H9 (cell line): ENCODE results near the gene VEGFA. TPM values are rescaled to one million over a fixed set of nuclear protein-coding genes. Genes with fewer than 3 reads are reported as not detected.

Experiments
- DNase-seq: peaks from one replicate; pipeline ENCODE4 v3.0.0-alpha.2; 2017
- H2AFZ ChIP-seq: one replicate; pipeline ENCODE4 v1.6.1; 2013; ENCODE audit warnings: mild to moderate bottlenecking, low read length, control low read depth, moderate library complexity
- H2AK5ac ChIP-seq: 2 replicates; pipeline ENCODE4 v1.6.1; 2013; ENCODE audit warnings: low read length, control low read depth, mixed read lengths; ENCODE audit not compliant: insufficient read length
- H2BK120ac ChIP-seq: one replicate; pipeline ENCODE4 v1.6.1; 2013; ENCODE audit warnings: low read depth, mild to moderate bottlenecking, low read length, control low read depth, inconsistent platforms; ENCODE audit not compliant: poor library complexity, severe bottlenecking
- H2BK12ac ChIP-seq: 2 replicates; pipeline ENCODE4 v1.6.1; 2013; ENCODE audit warnings: low read length, control low read depth, mixed read lengths, low read depth; ENCODE audit not compliant: insufficient read length
- H2BK15ac ChIP-seq: 2 replicates; pipeline ENCODE4 v1.6.1; 2013; ENCODE audit warnings: low read depth, low read length, control low read depth
- H2BK20ac ChIP-seq: one replicate; pipeline ENCODE4 v1.6.1; 2013; ENCODE audit warnings: low read depth, mild to moderate bottlenecking, low read length, control low read depth, inconsistent platforms; ENCODE audit not compliant: poor library complexity, severe bottlenecking
- H2BK5ac ChIP-seq: 2 replicates; pipeline ENCODE4 v1.6.1; 2013; ENCODE audit warnings: low read length, control low read depth, mixed read lengths; ENCODE audit not compliant: insufficient read length
- H3K14ac ChIP-seq: 2 replicates; pipeline ENCODE4 v1.6.1; 2013; ENCODE audit warnings: low read length, control low read depth; ENCODE audit not compliant: insufficient read depth
- H3K18ac ChIP-seq: 2 replicates; pipeline ENCODE4 v1.6.1; 2013; ENCODE audit warnings: low read depth, mild to moderate bottlenecking, mixed read lengths, low read length, control low read depth; ENCODE audit not compliant: insufficient read length
- H3K23ac ChIP-seq: 2 replicates; pipeline ENCODE4 v1.6.1; 2013; ENCODE audit warnings: low read length, control low read depth, mixed read lengths, low read depth; ENCODE audit not compliant: insufficient read length
- H3K23me2 ChIP-seq: 2 replicates; pipeline ENCODE4 v1.6.1; 2013; ENCODE audit warnings: low read depth, mild to moderate bottlenecking, mixed read lengths, low read length, control low read depth; ENCODE audit not compliant: insufficient read length, poor library complexity, severe bottlenecking
- H3K27ac ChIP-seq: 2 replicates; pipeline ENCODE4 v1.5.1; 2013; ENCODE audit warnings: low read length, control low read depth, mixed read lengths, low read depth; ENCODE audit not compliant: insufficient read length
- H3K27me3 ChIP-seq: 2 replicates; pipeline ENCODE4 v1.6.1; 2013; ENCODE audit warnings: low read length, control low read depth, inconsistent platforms; ENCODE audit not compliant: insufficient read depth
- H3K4ac ChIP-seq: 2 replicates; pipeline ENCODE4 v1.6.1; 2013; ENCODE audit warnings: low read depth, mild to moderate bottlenecking, control low read depth, inconsistent platforms, low read length, moderate library complexity
- H3K4me1 ChIP-seq: 2 replicates; pipeline ENCODE4 v1.6.1; 2013; ENCODE audit warnings: low read length, control low read depth, inconsistent platforms; ENCODE audit not compliant: insufficient read depth
- H3K4me2 ChIP-seq: 2 replicates; pipeline ENCODE4 v1.6.1; 2013; ENCODE audit warnings: low read length, control low read depth, mixed read lengths; ENCODE audit not compliant: insufficient read length, insufficient read depth
- H3K56ac ChIP-seq: 2 replicates; pipeline ENCODE4 v1.6.1; 2013; ENCODE audit warnings: low read depth, mild to moderate bottlenecking, mixed read lengths, low read length, control low read depth; ENCODE audit not compliant: insufficient read length
- H3K79me1 ChIP-seq: 2 replicates; pipeline ENCODE4 v1.6.1; 2013; ENCODE audit warnings: low read depth, mild to moderate bottlenecking, moderate library complexity, low read length, control low read depth, inconsistent platforms; ENCODE audit not compliant: insufficient read depth, poor library complexity, severe bottlenecking
- H3K79me2 ChIP-seq: 2 replicates; pipeline ENCODE4 v1.6.1; 2013; ENCODE audit warnings: low read length, control low read depth, inconsistent platforms; ENCODE audit not compliant: insufficient read depth
- H3K9ac ChIP-seq: 2 replicates; pipeline ENCODE4 v1.6.1; 2013; ENCODE audit warnings: low read length, control low read depth, mixed read lengths; ENCODE audit not compliant: insufficient read length; ENCODE audit errors: extremely low read depth
- H3K9me3 ChIP-seq: one replicate; pipeline ENCODE4 v1.6.1; 2013; ENCODE audit warnings: low read depth, low read length, inconsistent platforms; ENCODE audit not compliant: control insufficient read depth
- H3T11ph ChIP-seq: one replicate; pipeline ENCODE4 v1.6.1; 2013; ENCODE audit warnings: mild to moderate bottlenecking, low read length, control low read depth, inconsistent platforms
- H4K20me1 ChIP-seq: one replicate; pipeline ENCODE4 v1.6.1; 2013; ENCODE audit not compliant: control insufficient read depth, insufficient read length, insufficient read depth
- H4K5ac ChIP-seq: 2 replicates; pipeline ENCODE4 v1.6.1; 2013; ENCODE audit warnings: low read depth, mild to moderate bottlenecking, mixed read lengths, low read length, control low read depth; ENCODE audit not compliant: insufficient read length
- H4K8ac ChIP-seq: replicated peaks from 2 replicates; pipeline ENCODE4 v1.6.1; 2013; ENCODE audit warnings: low read length, control low read depth, mixed read lengths, low read depth; ENCODE audit not compliant: insufficient read length
- H4K91ac ChIP-seq: 2 replicates; pipeline ENCODE4 v1.6.1; 2013; ENCODE audit warnings: low read depth, mild to moderate bottlenecking, moderate library complexity, mixed read lengths, low read length, control low read depth; ENCODE audit not compliant: insufficient read length
- H3K27ac Mint-ChIP-seq, 3 experiments: 2 replicates in 2 of 3; 3 replicates in 1 of 3; pipeline ENCODE4 v1.8.0; 2020 to 2021; ENCODE audit warnings: mixed read lengths in 3 of 3, mild to moderate bottlenecking in 1 of 3, moderate library complexity in 1 of 3
- H3K27me3 Mint-ChIP-seq: 2 replicates; pipeline ENCODE4 v1.8.0; 2021; ENCODE audit warnings: low read depth, mild to moderate bottlenecking, moderate library complexity, mixed read lengths
- H3K36me3 Mint-ChIP-seq, 3 experiments: 2 replicates in 2 of 3; 3 replicates in 1 of 3; pipeline ENCODE4 v1.8.0; 2020 to 2021; ENCODE audit warnings: low read depth in 3 of 3, mixed read lengths in 3 of 3; ENCODE audit not compliant: insufficient read depth in 1 of 3
- H3K4me1 Mint-ChIP-seq, 2 experiments: 2 replicates each; pipeline ENCODE4 v1.8.0; 2020; ENCODE audit warnings: mixed read lengths in 2 of 2
- H3K4me3 Mint-ChIP-seq, 2 experiments: 2 replicates in 1 of 2; 3 replicates in 1 of 2; pipeline ENCODE4 v1.8.0; 2020 to 2021; ENCODE audit warnings: mild to moderate bottlenecking in 2 of 2, mixed read lengths in 2 of 2, moderate library complexity in 1 of 2
- H3K9me3 Mint-ChIP-seq, 2 experiments: 2 replicates in 1 of 2; 3 replicates in 1 of 2; pipeline ENCODE4 v1.8.0; 2020; ENCODE audit warnings: mild to moderate bottlenecking in 2 of 2, mixed read lengths in 2 of 2, moderate library complexity in 1 of 2
- WGBS: extraction: QIAGEN DNeasy Blood & Tissue Kit; methylation state at CpG from one replicate; pipeline ENCODE4 v1.1.7; 2013; ENCODE audit warnings: missing lambda C conversion rate, low lambda C conversion rate, mixed read lengths; ENCODE audit not compliant: insufficient read length; ENCODE audit errors: extremely low coverage; 5-methylcytosine and 5-hydroxymethylcytosine counted together
- total RNA-seq: library from RNA; stranded (reverse); gene quantifications from 2 replicates; pipeline ENCODE4 v1.2.1, GENCODE V29; 2021
- TF ChIP-seq, protein P1 (sequence below): fragments of 200-600 bp; sonication (generic); conservative IDR thresholded peaks from 3 replicates; pipeline ENCODE4 v1.8.0; 2021; ENCODE audit warnings: antibody characterized with exemption, mild to moderate bottlenecking

VEGFA gene
- total RNA-seq, 1 experiment from 2014 or later: 47.9 TPM

DNA sequence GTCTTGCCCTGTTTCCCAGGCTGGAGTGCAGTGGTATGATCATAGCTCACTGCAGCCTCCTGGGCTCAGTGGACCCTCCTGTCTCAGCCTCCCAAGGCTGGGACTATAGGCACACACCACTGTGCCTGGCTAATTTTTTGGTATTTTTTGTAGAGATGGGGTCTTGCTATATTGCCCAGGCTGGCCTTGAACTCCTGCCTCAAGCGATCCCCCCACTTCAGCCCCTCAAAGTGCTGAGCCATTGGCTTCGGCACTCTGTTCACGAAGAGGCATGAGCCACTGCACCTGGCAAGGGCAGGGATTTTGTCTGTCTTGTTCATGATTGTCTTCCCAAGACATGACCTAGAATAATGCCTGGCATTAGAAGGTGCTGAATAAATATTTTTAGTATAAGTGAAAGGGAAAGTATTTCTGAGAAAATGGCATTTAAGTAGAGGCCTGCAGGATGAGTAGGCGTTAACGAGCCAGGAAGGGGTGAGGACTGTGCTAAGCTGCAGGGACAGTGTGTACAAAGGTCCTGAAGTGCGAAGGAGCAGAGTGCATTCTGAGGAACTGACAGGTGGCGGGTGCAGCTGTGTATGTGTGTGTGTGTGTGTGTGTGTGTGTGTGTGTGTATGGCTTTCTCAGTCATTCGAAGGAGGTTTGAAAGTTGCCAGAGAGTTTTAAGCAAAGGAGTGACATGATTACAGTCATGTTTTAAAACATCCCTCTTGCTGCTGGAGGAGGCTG is 43.0 kb downstream of the VEGFA start:
- H3K27ac ChIP-seq: no peak overlapping the region
- WGBS: no CpG with 5 or more reads among the region's 8 CpGs

More for the DNA sequence above, 43.0 kb downstream of the VEGFA start:
- no peak for DNase-seq
- no peak overlapping the region for H2AK5ac ChIP-seq
- no peak overlapping the region for H3K14ac ChIP-seq
- Mint-ChIP-seq H3K9me3 (no peaks in the 10 kb centered on the region), H3K4me3 (no peak overlapping the region), H3K4me1 (peaks cover 5% of the 10 kb centered on the region in 2 experiments), H3K27me3 (no peaks in the 10 kb centered on the region; the same call in 1 of the 2 replicates), H3K27ac (no peak overlapping the region), H3K36me3 (no peaks in the 10 kb centered on the region)
- H2BK20ac ChIP-seq: no peak overlapping the region
- no peak overlapping the region for H3T11ph ChIP-seq
- H3K18ac ChIP-seq: no peak overlapping the region
- no peak overlapping the region for H2AFZ ChIP-seq
- H4K91ac ChIP-seq: no peak overlapping the region
- H3K23me2 ChIP-seq: no peaks in the 10 kb centered on the region
- no peaks in the 10 kb centered on the region for H3K79me1 ChIP-seq
- no peak overlapping the region for H3K4me2 ChIP-seq
- H2BK5ac ChIP-seq: no peak overlapping the region
- H3K23ac ChIP-seq: no peak overlapping the region
- no peaks in the 10 kb centered on the region for H3K79me2 ChIP-seq
- H4K20me1 ChIP-seq: no peaks in the 10 kb centered on the region
- TF ChIP-seq, protein P1, sequence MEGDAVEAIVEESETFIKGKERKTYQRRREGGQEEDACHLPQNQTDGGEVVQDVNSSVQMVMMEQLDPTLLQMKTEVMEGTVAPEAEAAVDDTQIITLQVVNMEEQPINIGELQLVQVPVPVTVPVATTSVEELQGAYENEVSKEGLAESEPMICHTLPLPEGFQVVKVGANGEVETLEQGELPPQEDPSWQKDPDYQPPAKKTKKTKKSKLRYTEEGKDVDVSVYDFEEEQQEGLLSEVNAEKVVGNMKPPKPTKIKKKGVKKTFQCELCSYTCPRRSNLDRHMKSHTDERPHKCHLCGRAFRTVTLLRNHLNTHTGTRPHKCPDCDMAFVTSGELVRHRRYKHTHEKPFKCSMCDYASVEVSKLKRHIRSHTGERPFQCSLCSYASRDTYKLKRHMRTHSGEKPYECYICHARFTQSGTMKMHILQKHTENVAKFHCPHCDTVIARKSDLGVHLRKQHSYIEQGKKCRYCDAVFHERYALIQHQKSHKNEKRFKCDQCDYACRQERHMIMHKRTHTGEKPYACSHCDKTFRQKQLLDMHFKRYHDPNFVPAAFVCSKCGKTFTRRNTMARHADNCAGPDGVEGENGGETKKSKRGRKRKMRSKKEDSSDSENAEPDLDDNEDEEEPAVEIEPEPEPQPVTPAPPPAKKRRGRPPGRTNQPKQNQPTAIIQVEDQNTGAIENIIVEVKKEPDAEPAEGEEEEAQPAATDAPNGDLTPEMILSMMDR: no peak
- no peaks in the 10 kb centered on the region for H3K27me3 ChIP-seq
- H3K9ac ChIP-seq: no peak overlapping the region
- no peak overlapping the region for H3K4ac ChIP-seq
- no peaks in the 10 kb centered on the region for H3K4me1 ChIP-seq
- H3K56ac ChIP-seq: no peak overlapping the region
- no peak overlapping the region for H2BK120ac ChIP-seq
- no peak overlapping the region for H4K8ac ChIP-seq
- no peak overlapping the region for H2BK15ac ChIP-seq
- H3K9me3 ChIP-seq: no peaks in the 10 kb centered on the region
- no peak overlapping the region for H4K5ac ChIP-seq
- H2BK12ac ChIP-seq: no peak overlapping the region
